Fibroblast of skin of left quadriceps (primary cell): ENCODE results near the gene ARHGAP24.
A peak's percentile ranks its signal among the peaks of the same experiment; 100 is the strongest.

Source experiments
- DNase-seq, 2 experiments: peaks; one replicate each; pipeline ENCODE4 v3.0.0-alpha.2; 2013; ENCODE audit warnings: low read depth in 2 of 2

Gene ARHGAP24

DNA sequence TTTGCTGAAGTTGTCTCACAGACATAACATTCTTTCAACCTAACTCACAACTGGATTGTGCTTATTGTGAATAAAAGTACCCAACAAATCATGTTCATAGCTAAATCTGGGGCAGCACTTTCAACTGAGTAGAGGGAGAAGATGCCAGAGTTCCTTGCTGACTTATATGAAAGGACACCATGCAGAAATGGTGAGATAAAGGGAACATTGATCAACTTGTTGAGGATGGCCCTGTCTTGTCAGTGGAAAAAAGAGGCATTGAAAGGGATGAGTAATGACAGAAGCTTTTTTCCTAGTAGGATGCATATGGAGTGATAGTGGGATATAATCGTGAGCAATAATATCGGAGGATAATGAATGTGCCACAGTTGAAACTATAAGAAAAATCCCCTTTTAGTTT, 221.7 kb downstream of the ARHGAP24 start:
- no peak for DNase-seq

DNA sequence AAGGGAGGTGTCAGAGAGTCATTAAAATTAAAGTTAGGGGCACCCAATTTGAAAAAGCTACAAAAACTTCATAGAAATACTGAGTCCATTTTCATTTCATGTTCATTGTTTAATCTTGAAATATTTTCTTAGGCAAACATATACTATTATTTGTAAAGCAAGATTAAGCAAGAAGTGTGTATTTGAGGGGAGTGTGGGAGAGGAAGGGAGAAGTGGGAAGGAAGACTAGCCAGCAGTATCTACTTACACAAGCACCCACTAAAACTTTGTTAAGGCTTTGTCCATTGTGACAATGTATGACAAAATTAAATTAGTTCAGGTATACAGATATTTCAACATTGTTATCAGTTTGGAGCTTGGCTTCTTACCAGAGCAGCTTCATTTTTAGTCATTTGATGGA, 222.9 kb downstream of the ARHGAP24 start:
- DNase-seq = no peak

DNA sequence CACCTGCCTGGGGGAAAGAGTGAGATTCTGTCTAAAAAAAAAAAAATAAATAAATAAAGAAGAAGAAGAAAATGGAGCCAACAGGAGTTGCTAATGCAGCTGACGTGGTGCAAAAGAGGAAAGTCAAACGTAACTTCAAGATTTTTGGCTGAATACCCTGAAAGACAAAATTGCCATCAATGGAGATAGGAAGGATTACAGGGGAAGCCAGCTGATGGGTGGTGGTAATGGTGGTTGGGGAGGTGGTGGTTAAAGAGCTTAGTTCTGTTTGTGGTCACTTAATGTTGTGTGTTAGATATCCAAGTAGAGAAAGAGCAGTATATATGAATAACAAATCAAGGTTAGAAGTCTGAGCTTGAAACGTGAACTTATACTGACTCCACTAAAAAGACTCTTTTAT, 225.4 kb downstream of the ARHGAP24 start:
- no peak for DNase-seq

DNA sequence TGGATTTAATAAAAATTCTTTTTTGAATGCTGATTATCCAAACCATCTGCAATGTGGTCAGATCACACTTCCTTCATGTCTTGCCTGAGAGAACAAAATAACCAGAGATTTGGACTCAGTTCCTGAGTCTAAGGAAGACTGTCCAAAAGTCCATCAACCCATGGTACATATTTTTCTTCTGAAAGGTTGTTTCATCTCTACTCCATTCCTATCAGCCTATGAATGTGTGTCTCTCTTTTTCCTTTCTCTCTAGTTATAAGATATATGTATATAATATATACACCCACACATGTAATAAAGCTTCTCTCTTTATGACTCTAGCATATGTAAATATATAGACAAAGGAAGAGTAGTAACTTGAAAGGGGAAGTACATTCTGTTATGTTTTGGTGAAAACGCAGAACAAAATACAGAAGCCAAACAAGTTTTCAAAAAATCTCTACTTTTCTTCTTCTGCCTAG, 226.9 kb downstream of the ARHGAP24 start:
- DNase-seq = peak in 1 of 2 experiments; percentile 33

DNA sequence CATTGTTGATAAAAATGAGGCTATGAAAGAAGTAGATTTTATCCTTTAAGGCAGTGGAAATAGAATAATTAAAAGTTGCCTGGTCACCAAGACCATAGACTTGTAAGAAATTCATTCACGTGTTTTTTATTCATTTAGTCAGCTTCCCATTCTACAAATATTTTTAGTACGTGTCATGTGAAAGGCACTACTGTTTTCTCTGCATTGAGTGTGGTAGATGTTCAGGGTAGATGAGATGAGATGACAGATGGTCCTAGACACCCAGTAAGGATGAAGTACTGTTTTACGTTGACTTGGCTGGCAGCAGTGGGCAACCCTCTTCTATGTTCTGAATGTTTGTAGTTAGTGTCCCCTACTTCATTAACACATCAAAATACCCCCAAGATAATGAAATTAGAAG, 228.1 kb downstream of the ARHGAP24 start:
- peak in 1 of 2 experiments; percentile 25 for DNase-seq

DNA sequence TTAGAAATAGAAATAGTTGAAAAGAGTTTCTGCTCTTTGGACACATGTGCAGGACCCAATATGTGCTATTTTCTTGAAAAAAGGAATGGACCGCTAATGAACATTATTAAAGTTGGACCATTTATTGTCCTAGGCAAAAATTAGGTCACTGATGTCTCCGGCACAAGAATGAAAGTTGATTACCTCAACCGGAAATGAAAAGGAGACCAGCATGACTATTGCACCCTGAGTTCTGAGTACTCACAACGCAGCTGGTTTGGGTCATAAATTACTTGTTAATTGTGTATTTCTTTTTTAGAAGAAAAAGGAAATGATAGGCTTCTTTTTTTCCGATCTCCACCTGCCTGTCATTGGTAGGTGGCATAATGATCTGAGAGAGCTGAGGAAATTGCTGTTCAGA, 232.7 kb downstream of the ARHGAP24 start:
- DNase-seq = no peak

DNA sequence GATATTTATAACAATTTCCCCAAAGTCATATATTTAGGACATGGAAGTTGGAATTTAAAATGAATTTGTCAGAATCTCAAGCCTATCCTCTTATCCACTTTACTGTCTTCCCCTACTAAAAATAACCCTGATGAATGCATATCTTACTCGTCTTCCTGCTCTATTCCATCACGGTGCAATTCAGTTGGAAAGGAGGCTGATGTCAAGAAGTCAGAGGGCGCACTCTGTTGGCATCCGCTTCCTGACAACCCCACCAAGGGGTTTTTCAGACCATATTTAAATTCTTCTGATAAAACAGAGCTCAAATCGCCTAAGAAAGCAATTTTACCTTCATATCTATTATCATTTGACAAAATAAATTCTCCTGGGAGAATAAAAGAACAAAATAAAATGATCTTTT, 233.5 kb downstream of the ARHGAP24 start:
- no peak for DNase-seq

DNA sequence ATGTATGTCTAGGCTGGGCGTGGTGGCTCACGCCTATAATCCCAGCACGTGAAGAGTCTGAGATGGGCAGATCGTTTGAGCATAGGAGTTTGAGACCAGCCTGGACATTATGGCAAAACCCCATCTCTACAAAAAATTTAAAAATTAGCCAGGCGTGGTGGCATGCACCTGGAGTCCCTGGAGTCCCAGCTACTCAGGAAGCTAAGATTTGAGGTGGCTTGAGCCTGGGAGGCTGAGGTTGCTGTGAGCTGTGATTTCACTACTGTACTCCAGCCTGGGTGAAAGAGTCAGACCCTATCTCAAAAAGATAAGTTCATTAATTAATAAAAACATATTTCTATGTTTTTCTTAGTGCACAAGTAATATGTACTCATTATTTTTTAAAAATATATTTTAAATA, 238.1 kb downstream of the ARHGAP24 start:
- DNase-seq = no peak

DNA sequence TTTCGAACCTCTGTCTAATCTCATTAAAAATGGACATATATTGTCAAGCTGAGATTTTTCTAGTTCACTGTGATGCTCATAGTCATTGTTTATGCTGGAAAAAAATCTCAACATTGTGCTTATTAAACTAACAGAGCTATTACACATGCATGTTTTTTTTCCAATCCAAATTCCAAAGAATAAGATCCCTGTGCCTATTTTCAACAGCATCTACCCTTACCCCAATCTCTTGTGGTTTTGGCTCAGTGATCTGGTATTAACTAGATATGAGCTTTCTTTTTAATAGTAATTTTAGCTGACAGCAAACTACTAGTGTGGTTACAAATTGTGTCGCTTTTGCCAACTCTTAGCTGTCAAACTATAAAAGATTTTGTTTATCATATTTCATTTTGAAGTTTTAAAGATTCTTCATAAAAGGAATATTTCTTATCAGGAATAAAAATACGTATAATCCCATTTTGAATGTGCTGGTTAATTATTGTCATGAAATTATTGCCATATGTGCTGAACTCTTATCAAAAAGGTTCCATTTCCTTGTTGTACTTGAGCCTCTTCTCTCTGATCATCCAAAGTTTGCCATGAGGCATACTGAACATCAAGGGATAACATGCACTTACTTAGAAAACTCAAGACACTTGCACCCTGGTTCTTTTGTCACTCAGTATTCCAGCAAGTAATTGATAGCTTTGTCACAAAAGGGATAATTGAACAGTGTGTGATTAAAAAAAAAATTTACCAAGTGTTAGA, 241.2 kb downstream of the ARHGAP24 start:
- DNase-seq = peak; percentile 17 to 20

DNA sequence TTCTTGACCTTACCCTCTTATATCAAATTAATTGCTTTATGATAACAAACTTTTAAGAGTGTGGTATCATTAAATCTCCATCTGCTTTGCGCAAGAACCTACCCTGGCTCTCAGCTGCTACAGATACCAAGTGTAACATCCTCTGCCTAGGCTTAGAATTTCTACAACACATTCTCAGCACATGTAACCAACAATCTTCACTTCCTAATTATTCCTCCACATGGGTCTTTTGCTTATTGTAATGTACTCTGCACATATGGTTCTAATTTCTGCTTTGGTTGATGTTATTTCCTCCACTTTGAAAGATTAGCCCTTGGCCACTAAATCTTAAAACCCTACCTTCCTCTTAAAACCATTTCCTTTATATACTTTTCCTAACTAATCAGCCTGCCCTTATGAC, 242.4 kb downstream of the ARHGAP24 start:
- peak; percentile 86 to 88 for DNase-seq

DNA sequence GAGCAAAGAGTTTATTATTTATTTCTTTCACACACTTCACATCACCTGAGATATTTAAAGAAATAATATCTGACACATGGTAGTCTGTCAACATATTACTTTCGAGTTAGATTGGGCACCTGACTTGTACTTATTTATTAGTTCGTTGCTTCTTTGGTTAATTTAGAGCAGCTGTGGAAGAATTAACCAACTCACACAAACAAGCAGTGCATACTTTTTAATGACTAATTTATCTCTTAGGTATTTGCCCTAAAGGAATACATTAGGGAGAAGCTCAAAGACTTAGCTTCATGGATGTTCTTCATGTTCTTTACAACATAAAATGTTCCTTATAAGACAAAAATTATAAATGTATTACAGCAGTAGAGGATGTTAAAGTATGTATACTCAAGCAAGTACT, 242.9 kb downstream of the ARHGAP24 start:
- peak; percentile 22 to 23 for DNase-seq

DNA sequence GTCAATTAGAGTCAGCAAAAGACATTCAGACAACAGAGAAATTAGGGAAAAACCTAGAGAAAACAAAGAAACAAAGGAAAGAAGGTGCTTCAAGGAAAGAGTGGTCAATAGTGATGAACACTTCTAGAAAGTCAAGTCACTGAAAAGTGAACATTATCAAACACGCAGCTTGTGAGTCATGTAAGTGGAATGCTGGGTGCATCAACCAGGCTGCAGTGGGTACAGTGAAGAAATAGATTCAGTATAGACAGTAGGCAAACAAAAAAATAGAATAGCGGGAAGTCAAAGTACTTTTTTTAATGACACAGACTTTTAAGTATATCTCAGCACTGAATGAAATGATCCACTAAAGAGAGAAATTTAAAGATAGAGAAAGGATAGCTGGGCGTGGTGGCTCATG, 245.8 kb downstream of the ARHGAP24 start:
- DNase-seq = no peak

DNA sequence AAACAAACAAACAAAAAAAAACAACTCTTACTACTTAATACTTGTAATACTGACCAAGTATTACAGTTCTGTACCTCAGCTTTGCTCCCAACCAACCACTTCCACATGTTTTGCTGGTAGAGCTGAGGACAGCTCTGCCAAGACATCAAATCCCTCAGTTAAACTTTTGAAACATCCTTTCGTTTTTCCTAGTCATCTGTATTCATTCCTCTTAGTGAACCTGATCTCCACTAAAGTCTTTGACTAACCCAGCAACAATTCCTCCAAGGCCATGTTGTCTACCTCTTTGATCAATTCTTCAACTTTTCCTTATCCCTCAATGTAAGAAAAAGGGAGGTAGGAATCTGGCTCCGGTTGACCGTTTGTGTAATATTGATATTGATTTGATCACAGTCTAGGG, 247.5 kb downstream of the ARHGAP24 start:
- DNase-seq = no peak

DNA sequence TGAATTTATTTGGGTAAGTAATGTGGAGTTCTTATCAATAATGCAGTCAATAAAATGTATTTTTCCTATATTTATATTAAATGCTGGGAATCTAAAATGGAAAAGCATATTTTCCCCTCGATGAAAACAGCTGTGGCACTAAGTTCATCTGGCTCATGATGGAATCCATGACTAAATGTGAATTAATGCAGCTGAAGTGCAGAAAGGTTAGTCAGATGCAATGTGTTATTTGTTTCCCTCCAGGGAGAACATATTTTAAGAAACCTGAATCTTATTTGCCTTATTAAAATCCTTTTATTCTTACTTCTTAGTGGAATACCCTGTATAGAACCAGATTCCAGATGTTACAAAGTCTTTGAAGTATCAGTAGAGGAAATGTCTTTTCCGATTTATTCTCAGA, 247.9 kb downstream of the ARHGAP24 start:
- peak; percentile 59 to 64 for DNase-seq

DNA sequence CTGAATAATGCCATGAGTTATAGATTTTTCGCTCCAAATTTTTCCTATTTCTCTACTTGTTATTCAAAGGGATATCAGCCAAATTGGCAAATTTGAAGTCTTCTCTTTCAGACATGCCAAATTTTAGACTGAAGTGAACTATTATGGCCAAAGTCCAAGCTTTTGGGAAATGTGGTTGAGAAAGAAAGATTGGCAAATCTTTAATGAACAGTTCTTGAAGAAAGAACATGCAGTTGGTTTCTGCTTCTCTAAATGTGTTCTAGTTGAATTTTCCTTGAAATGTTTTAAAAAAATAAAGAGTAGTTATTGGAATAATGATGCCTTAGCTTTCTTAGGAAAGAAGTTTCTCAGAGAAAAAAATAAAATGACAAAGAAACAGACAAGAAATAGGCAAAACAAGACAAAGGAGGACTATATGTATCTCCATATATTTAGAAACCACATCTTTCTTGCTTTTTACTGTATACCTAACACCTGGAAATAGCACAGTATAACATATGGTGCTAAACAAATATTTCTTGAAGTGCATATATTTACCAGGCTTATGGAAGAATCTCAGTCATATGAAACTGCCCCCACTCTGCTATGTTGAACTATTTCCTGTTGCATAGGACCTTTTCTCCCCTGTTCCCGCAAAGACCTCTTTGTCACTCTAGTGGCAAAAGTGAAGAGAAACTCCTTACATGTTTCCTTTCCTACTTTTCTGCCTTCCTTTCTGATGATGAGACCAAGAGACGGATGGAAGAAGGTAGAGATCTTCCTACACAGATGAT, 250.0 kb downstream of the ARHGAP24 start:
- no peak for DNase-seq

DNA sequence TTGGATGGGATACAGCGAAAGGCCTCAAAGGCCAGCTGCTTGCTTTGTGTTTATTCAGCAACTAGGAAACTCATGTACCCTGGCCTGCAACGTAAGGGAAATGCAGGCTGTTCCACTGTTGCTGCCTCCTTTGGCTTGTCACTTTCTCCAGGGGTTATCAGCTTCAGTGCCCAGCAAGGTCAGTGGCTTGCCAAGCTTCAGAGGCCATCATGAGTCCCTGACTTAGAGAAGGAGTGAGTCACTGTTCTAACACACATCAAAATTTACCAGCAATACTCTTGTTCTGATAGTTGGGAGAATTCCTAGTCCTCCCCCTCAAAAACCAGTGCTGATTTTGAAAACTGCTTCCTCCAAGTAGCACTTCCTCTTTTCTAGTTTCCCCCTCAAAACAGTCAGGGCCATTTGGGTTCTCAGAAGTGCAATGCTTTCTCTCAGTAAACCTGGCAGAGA, 250.8 kb downstream of the ARHGAP24 start:
- DNase-seq = no peak

DNA sequence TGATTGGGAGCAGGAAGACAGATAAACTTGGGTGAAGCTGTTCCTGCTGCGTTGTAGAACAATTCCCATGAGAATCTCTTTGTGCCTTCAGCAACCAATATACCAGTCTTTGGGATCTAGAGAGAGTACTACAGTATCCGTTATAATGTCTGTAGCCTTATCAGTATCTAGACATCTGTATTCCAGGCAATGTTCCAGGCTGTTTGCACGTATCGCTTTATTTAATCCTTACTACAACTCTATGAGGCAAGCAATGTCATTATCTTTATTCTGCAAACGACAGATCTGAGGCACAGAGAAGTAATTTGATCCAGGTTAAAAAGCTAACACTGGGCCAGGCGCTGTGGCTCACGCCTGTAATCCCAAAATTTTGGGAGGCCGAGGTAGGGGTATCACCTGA, 251.6 kb downstream of the ARHGAP24 start:
- DNase-seq = no peak

DNA sequence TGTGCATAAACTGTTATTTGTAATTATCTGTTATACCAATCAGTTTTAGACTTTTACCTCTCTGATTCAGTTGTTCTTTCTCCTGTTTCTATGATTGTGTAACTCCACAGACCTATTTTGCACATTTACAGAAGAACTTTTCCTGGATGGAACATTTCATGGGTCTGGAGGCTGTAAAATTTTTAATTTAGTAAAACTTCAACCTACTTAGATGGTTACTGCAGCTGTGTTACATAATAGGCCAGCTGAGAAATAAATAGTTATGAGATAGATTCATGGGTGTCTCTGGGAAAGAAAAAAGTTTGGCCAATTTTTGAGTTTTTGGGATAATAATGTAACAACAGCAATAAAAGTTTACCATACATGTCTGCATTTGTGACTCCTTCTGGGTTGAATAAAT, 253.5 kb downstream of the ARHGAP24 start:
- no peak for DNase-seq

DNA sequence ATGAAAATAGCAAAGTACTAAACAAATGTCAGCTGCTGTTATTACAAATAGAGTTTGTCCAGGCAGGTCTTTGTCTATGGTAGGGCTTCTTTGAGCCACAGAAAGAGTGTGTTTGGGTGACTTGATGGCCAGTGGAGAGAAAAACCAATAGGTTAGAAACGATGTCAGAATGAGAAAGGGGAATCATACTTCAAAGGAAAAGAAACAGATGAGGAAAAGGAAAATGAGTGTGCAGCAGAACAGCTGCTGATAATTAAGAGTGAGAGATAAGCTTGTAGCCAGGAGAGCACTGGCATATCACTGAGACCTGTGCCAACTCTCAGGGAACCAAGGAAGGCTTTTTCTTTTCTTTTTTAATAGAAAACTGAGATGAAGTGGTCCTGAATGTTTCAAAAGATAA, 257.2 kb downstream of the ARHGAP24 start:
- no peak for DNase-seq

DNA sequence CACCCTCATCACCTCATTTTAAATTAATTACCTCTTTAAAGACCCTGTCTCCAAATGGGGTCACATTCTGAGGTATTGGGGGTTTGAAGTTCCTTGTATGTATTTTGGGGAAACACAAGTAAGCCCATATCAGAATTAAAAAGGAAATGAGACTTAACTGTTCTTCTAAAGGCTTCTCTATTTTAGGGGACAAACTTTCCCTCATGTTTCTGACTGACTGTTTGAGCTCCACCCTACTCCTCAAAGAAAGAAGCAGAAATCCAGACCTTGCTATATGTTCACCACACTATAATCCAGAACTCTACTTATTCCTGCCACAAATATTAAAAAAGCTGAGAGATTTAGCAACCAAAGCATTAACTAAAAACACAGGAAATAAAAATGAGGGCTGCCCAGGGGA, 258.8 kb downstream of the ARHGAP24 start:
- no peak for DNase-seq

DNA sequence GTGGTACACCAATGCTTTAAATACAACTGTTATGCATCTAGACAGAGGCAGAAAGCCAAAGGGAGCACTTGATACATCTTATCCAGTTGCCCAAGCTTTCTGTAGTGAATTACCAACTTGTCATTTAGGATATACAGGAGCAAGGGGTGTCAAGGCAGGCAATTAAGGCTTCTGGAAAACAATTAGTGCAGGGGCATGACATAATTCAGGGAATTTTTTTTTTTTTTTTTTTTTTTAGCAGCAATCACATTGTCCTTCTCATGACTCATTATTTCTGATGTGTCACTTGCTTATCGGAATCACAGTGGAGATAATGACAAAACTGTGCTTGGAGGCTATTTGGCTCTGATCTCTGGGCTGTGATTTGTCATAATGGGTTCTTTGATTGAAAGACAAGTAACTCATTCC, 259.5 kb downstream of the ARHGAP24 start:
- DNase-seq = no peak

DNA sequence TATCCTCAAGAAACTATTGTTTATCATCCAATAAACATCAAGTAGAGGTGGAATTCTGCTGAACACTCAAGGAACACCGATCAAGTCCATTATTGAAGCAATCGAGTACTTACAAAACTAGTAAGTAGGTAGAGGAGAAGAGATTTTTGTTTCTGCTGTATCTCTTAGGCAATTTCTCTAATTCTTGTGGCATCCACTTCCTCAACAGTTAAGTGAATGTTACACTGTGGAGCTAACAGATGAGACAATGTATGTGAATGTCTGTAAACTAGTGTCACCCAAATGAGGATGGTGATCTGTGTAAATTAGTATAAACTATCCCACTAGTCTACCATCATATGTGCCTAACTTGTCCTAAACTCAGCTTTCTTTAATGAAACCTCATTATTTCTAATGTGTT, 261.6 kb downstream of the ARHGAP24 start:
- DNase-seq = no peak

DNA sequence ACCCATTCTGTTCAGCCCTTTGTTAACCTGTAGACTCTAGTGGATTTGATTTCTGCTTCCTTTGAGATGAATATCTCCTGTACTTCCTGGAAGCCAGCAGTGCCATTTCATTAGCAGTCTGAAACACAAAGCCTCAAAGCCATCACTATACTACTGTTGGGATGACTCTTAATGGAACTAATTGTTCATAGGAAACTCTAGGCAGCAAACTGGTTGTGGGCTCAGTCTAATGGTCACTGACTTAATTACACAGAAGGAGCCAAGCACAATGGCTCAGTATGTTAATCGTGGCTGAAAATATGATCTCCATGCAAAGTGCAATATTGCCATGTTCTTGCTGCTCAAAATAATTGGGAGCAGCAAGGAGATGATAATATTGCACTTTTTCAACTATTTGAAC, 262.3 kb downstream of the ARHGAP24 start:
- DNase-seq = no peak
